Glutamatergic neuron (in vitro differentiated cells): ENCODE measurements around the gene NTN1. TPM values are rescaled to one million over a fixed set of nuclear protein-coding genes. Genes with fewer than 3 reads are reported as not detected.

ENCODE experiments used
- DNase-seq: peaks from one replicate; pipeline ENCODE4 v3.0.0; 2022
- H3K27ac Mint-ChIP-seq: one replicate; pipeline ENCODE4 v1.8.0; 2020; ENCODE audit warnings: mild to moderate bottlenecking, mixed read lengths, inconsistent platforms; ENCODE audit not compliant: unreplicated experiment
- H3K27me3 Mint-ChIP-seq: one replicate; pipeline ENCODE4 v1.8.0; 2020; ENCODE audit warnings: mild to moderate bottlenecking, moderate library complexity, mixed read lengths, inconsistent platforms; ENCODE audit not compliant: unreplicated experiment
- H3K36me3 Mint-ChIP-seq: one replicate; pipeline ENCODE4 v1.8.0; 2020; ENCODE audit warnings: mild to moderate bottlenecking, mixed read lengths, inconsistent platforms; ENCODE audit not compliant: unreplicated experiment
- H3K4me1 Mint-ChIP-seq: one replicate; pipeline ENCODE4 v1.8.0; 2020; ENCODE audit warnings: mild to moderate bottlenecking, low read depth, mixed read lengths, inconsistent platforms; ENCODE audit not compliant: unreplicated experiment
- H3K4me3 Mint-ChIP-seq: one replicate; pipeline ENCODE4 v1.8.0; 2020; ENCODE audit warnings: mild to moderate bottlenecking, mixed read lengths, inconsistent platforms; ENCODE audit not compliant: unreplicated experiment
- H3K9me3 Mint-ChIP-seq: one replicate; pipeline ENCODE4 v1.8.0; 2020; ENCODE audit warnings: mild to moderate bottlenecking, moderate library complexity, mixed read lengths, inconsistent platforms; ENCODE audit not compliant: unreplicated experiment
- CTCF ChIP-seq: fragments of 200-600 bp; sonication (generic); IDR thresholded peaks from one replicate; pipeline ENCODE4 v1.5.0; 2021; ENCODE audit not compliant: partially characterized antibody, unreplicated experiment
- total RNA-seq: library from RNA; stranded (reverse); fragmentation: NEBNext Ultra II Directional; extraction: Animal tissue kit (Norgen Biotek cat#: 25700); gene quantifications from one replicate; pipeline ENCODE4 v1.2.1, GENCODE V29; 2021; ENCODE audit not compliant: unreplicated experiment

The NTN1 gene
- total RNA-seq, 1 donor from 2014 or later, result 0.76 TPM

GRCh38 chr17:9258115-9259015 is 237.1 kb downstream of the NTN1 start:
- Mint-ChIP-seq H3K27me3 (no peaks in the 10 kb centered on the region), H3K4me1 (peaks cover 9% of the 10 kb centered on the region), H3K9me3 (peaks cover 2% of the 10 kb centered on the region), H3K27ac (no peak overlapping the region), H3K36me3 (no peaks in the 10 kb centered on the region), H3K4me3 (no peak overlapping the region)
- no peak for TF ChIP-seq CTCF
- DNase-seq, result no peak

GRCh38 chr17:9259419-9259818 is 238.1 kb downstream of the NTN1 start:
- DNase-seq, result no peak
- Mint-ChIP-seq H3K36me3 (no peaks in the 10 kb centered on the region), H3K27ac (no peak overlapping the region), H3K9me3 (peaks cover 2% of the 10 kb centered on the region), H3K4me1 (peaks cover 9% of the 10 kb centered on the region), H3K27me3 (no peaks in the 10 kb centered on the region), H3K4me3 (no peak overlapping the region)
- no peak for TF ChIP-seq CTCF

GRCh38 chr17:9261081-9262012 is 240.0 kb downstream of the NTN1 start:
- no peaks in the 10 kb centered on the region for H3K9me3 Mint-ChIP-seq
- no peak for TF ChIP-seq CTCF
- no peak overlapping the region for H3K4me3 Mint-ChIP-seq
- DNase-seq, result no peak
- H3K36me3 Mint-ChIP-seq, result no peaks in the 10 kb centered on the region
- H3K27ac Mint-ChIP-seq, result no peak overlapping the region
- no peaks in the 10 kb centered on the region for H3K27me3 Mint-ChIP-seq
- H3K4me1 Mint-ChIP-seq, result peaks cover 9% of the 10 kb centered on the region

GRCh38 chr17:9266031-9266680 is 244.8 kb downstream of the NTN1 start:
- Mint-ChIP-seq H3K9me3 (no peaks in the 10 kb centered on the region), H3K4me3 (no peak overlapping the region), H3K36me3 (no peaks in the 10 kb centered on the region), H3K4me1 (peaks cover 8% of the 10 kb centered on the region), H3K27me3 (no peaks in the 10 kb centered on the region), H3K27ac (no peak overlapping the region)
- TF ChIP-seq CTCF, result no peak
- no peak for DNase-seq
